Sigmoid colon (tissue), 7 donors: ENCODE data around the gene CDH13. TPM values are rescaled to one million over a fixed set of nuclear protein-coding genes. Genes with fewer than 3 reads are reported as not detected.

ENCODE experiments used
- DNase-seq: peaks from one replicate; pipeline ENCODE4 v3.0.0-alpha.2; 2019
- H3K27ac ChIP-seq, 4 donors: fragments of 200-600 bp; sonication (generic); one replicate each; pipeline ENCODE4 v1.5.1; 2016 to 2019; ENCODE audit warnings: mild to moderate bottlenecking in 1 of 4
- H3K27me3 ChIP-seq, 3 donors: fragments of 200-600 bp; sonication (generic); one replicate each; pipeline ENCODE4 v1.5.1; 2019; ENCODE audit warnings: mild to moderate bottlenecking in 1 of 3
- H3K36me3 ChIP-seq, 4 donors: fragments of 200-600 bp; sonication (generic); one replicate each; pipeline ENCODE4 v1.5.1; 2016 to 2019
- H3K4me1 ChIP-seq, 4 donors: fragments of 200-600 bp; sonication (generic); one replicate each; pipeline ENCODE4 v1.5.1; 2017 to 2019
- H3K4me3 ChIP-seq, 4 donors: fragments of 200-600 bp; sonication (generic); one replicate each; pipeline ENCODE4 v1.5.1; 2017 to 2019; ENCODE audit warnings: mild to moderate bottlenecking in 2 of 4, moderate library complexity in 1 of 4
- H3K9me3 ChIP-seq, 4 donors: fragments of 200-600 bp in 3 of 4; sonication (generic) in 3 of 4; one replicate each; pipeline versions ENCODE4 v1.5.1 to v1.6.1; 2013 to 2019
- CTCF ChIP-seq, 4 experiments: fragments of 450-650 bp in 3 of 4; fragments of 200-600 bp in 1 of 4; IDR thresholded peaks; one replicate each; pipeline ENCODE4 v1.5.1; 2016 to 2019; ENCODE audit warnings: antibody characterized with exemption in 4 of 4, mild to moderate bottlenecking in 3 of 4, moderate library complexity in 2 of 4
- EP300 ChIP-seq, 4 donors: sonication (generic); formaldehyde crosslinking; IDR thresholded peaks; one replicate each; pipeline ENCODE4 v1.6.1; 2017; ENCODE audit warnings: antibody characterized with exemption in 4 of 4
- POLR2A ChIP-seq, 2 donors: fragments of 450-650 bp; IDR thresholded peaks; one replicate each; pipeline ENCODE4 v1.6.1; 2016; ENCODE audit warnings: antibody characterized with exemption in 2 of 2, mild to moderate bottlenecking in 2 of 2, moderate library complexity in 2 of 2
- POLR2AphosphoS5 ChIP-seq, 4 donors: sonication (generic); formaldehyde crosslinking; IDR thresholded peaks; one replicate each; pipeline ENCODE4 v1.6.1; 2017; ENCODE audit warnings: antibody characterized with exemption in 4 of 4
- WGBS, 2 donors: extraction: QIAGEN DNeasy Blood & Tissue Kit; methylation state at CpG; one replicate each; pipeline ENCODE4 v1.1.7; 2013; 5-methylcytosine and 5-hydroxymethylcytosine counted together
- intact Hi-C: fragments of 100-400 bp; cut with DNase I; formaldehyde crosslinking; loops from one replicate; pipeline ENCODE4 v1.15.1; 2023
- polyA plus RNA-seq, 3 donors: library from polyadenylated mRNA; stranded (reverse); fragments of 200-250 nt; gene quantifications; one replicate each; pipeline ENCODE4 v1.2.3, GENCODE V29; 2013
- total RNA-seq, 4 donors: library from RNA; depleted of rRNA; stranded (reverse); fragments of >200 nt; gene quantifications; one replicate each; pipeline ENCODE4 v1.1.0, GENCODE V29; 2016
- donor health status: healthy with polysubstance abuse.
- donor health status: Bipolar disorder and iron deficiency.
- donor health status: healthy.

Gene CDH13
- total and polyA plus RNA-seq, 7 donors = 0.60 to 17.6 (median 11.8) TPM

- H3K27me3 ChIP-seq = no peaks in the 10 kb centered on the region
- no peak for DNase-seq
Measured at GRCh38 chr16:82713778-82714177, 87.0 kb downstream of the CDH13 start.

DNA sequence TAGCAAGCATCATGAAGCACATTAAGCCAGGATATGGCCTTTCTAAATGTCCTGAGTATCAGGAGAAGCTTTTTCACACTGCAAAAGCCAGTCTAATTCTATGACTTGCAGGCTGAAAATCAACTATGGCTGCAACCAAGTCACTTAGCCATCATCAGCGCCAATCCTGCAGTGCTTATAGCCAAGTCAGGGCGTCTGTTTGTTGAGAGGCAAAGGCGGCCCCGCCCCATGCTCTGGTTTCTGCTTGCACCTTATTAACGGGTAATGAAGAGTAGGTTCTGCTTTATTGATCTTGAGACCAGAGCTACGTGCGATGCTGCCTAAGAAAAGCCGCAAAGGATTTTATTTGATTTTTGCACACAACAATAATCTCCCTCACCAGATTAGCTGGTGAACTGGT, 88.4 kb downstream of the CDH13 start:
- TF ChIP-seq POLR2A (IDR thresholded peaks at IDR 0.05) (no peak), CTCF (IDR thresholded peaks at IDR 0.05) (no peak), EP300 (IDR thresholded peaks at IDR 0.05) (no peak), POLR2AphosphoS5 (IDR thresholded peaks at IDR 0.05) (no peak)
- WGBS, 2 donors = 63 to 78% methylated on average over 8 of the region's 8 CpGs
- intact Hi-C loops = no loop called here
- H3K9me3 ChIP-seq = no peaks in the 10 kb centered on the region
- no peak overlapping the region for H3K27ac ChIP-seq
- H3K27me3 ChIP-seq = no peaks in the 10 kb centered on the region
- H3K36me3 ChIP-seq = no peaks in the 10 kb centered on the region
- H3K4me1 ChIP-seq = peaks cover 0 to 13% (median 12%) of the 10 kb centered on the region in 4 donors
- no peak overlapping the region for H3K4me3 ChIP-seq
- DNase-seq = no peak

More at GRCh38 chr16:82713778-82714177, 87.0 kb downstream of the CDH13 start:
- no peaks in the 10 kb centered on the region for H3K9me3 ChIP-seq
- no peak overlapping the region for H3K4me3 ChIP-seq
- intact Hi-C loops = no loop called here
- TF ChIP-seq EP300 (IDR thresholded peaks at IDR 0.05) (no peak), POLR2A (IDR thresholded peaks at IDR 0.05) (no peak), CTCF (IDR thresholded peaks at IDR 0.05) (no peak), POLR2AphosphoS5 (IDR thresholded peaks at IDR 0.05) (no peak)
- H3K27ac ChIP-seq = no peak overlapping the region
- H3K4me1 ChIP-seq = peaks cover 0 to 13% (median 12%) of the 10 kb centered on the region in 4 donors
- H3K36me3 ChIP-seq = no peaks in the 10 kb centered on the region
- 86 to 88% methylated on average over 4 of the region's 4 CpGs for WGBS, 2 donors

GRCh38 chr16:82715833-82716232, 89.1 kb downstream of the CDH13 start:
- DNase-seq = no peak
- intact Hi-C loops = no loop called here
- no peak overlapping the region for H3K27ac ChIP-seq
- H3K9me3 ChIP-seq = no peaks in the 10 kb centered on the region
- H3K4me1 ChIP-seq = peaks cover 0 to 13% (median 12%) of the 10 kb centered on the region in 4 donors
- H3K36me3 ChIP-seq = no peaks in the 10 kb centered on the region
- WGBS, 2 donors = 65 to 72% methylated on average over 3 of the region's 3 CpGs
- H3K4me3 ChIP-seq = no peak overlapping the region
- H3K27me3 ChIP-seq = no peaks in the 10 kb centered on the region
- no peak for TF ChIP-seq POLR2AphosphoS5 (IDR thresholded peaks at IDR 0.05)
- TF ChIP-seq POLR2A (IDR thresholded peaks at IDR 0.05) = no peak
- no peak for TF ChIP-seq EP300 (IDR thresholded peaks at IDR 0.05)
- no peak for TF ChIP-seq CTCF (IDR thresholded peaks at IDR 0.05)

- intact Hi-C loops = no loop called here
- no peaks in the 10 kb centered on the region for H3K27me3 ChIP-seq
- H3K4me3 ChIP-seq = no peak overlapping the region
- H3K36me3 ChIP-seq = no peaks in the 10 kb centered on the region
- TF ChIP-seq POLR2AphosphoS5 (IDR thresholded peaks at IDR 0.05) (no peak), CTCF (IDR thresholded peaks at IDR 0.05) (no peak), POLR2A (IDR thresholded peaks at IDR 0.05) (no peak), EP300 (IDR thresholded peaks at IDR 0.05) (no peak)
- WGBS, 2 donors = 81 to 90% methylated on average over 3 of the region's 3 CpGs
- no peaks in the 10 kb centered on the region for H3K9me3 ChIP-seq
- H3K27ac ChIP-seq = no peak overlapping the region
- DNase-seq = no peak
- peaks cover 0 to 13% (median 12%) of the 10 kb centered on the region in 4 donors for H3K4me1 ChIP-seq
Measured at GRCh38 chr16:82716361-82716855, 89.6 kb downstream of the CDH13 start.

DNA sequence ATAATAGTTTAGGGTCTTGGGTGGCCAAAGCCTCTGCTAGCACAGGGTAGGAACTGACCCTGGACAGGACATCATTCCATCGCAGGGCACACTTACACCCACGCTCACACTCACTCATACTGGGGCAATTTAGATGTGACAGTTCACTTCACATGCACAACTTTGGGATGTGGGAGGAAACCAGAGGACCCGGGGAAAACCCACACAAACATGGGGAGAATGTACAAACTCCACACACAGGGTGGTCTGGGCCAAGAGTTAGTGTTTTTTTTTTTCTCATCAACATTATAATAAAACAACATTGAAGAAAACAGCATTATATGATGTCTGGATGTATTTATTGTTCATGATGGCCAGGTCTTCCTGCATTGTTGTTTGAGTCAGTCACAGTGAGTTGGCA, 93.6 kb downstream of the CDH13 start:
- WGBS, 2 donors = 85 to 89% methylated on average over 3 of the region's 3 CpGs
- H3K4me1 ChIP-seq = peaks cover 0 to 13% (median 12%) of the 10 kb centered on the region in 4 donors

More for the DNA sequence above, 93.6 kb downstream of the CDH13 start:
- Histone ChIP-seq H3K27me3 (no peaks in the 10 kb centered on the region), H3K36me3 (no peaks in the 10 kb centered on the region), H3K9me3 (no peaks in the 10 kb centered on the region), H3K4me3 (no peak overlapping the region), H3K27ac (no peak overlapping the region)
- no peak for TF ChIP-seq EP300 (IDR thresholded peaks at IDR 0.05)
- no peak for TF ChIP-seq POLR2AphosphoS5 (IDR thresholded peaks at IDR 0.05)
- no peak for TF ChIP-seq POLR2A (IDR thresholded peaks at IDR 0.05)
- no peak for TF ChIP-seq CTCF (IDR thresholded peaks at IDR 0.05)
- intact Hi-C loops = no loop called here
- DNase-seq = no peak
